GM21717 (cell line): ENCODE measurements around the gene SLC22A3.

Experiments
- ATAC-seq: cut with Tn5 transposase; IDR thresholded peaks from one replicate; pipeline ENCODE4 v1.9.1; 2021; ENCODE audit warnings: mild to moderate bottlenecking, moderate library complexity; ENCODE audit not compliant: unreplicated experiment

SLC22A3 gene

GRCh38 chr6:160333841-160334240 is 14.3 kb upstream of the SLC22A3 start:
- ATAC-seq: no peak

DNA sequence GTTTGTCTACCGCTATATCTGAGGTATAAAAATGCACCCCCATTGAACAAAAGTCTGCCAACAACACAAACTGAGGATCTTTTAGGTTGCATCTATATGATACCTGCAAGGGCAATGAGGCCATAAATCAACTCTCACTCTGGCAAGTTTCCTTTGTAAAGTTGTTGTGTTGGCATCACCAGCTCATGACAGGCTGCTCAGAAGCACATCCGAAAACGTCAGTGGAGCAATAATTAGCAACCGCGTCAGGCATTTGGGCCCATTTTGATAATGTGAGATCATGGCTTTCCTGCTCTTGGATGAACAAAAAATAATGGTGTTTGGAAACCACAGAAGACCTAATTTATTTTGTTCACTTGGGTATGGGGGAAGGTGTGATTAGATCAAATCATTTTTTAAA is 12.0 kb upstream of the SLC22A3 start:
- ATAC-seq: no peak

GRCh38 chr6:160337301-160337700 is 10.9 kb upstream of the SLC22A3 start:
- ATAC-seq: no peak

DNA sequence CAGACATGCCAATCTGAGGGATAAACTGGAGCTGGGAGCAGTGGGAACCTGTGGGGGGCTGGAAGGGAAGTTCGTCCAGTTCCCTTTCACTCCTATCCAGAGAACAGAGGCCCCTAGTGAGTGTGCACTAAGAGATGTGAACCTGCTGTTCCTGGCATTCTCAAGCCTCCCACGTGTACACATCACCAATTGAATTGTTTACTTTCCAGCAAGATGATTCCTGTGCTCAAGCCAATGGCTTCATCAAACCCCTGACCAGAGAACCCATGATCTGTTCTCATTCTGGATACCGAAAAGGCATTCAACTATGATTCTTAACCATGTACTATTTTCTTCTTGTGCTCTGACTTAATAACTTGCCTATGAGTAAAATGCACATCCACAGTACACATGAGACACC is 10.2 kb upstream of the SLC22A3 start:
- no peak for ATAC-seq

DNA sequence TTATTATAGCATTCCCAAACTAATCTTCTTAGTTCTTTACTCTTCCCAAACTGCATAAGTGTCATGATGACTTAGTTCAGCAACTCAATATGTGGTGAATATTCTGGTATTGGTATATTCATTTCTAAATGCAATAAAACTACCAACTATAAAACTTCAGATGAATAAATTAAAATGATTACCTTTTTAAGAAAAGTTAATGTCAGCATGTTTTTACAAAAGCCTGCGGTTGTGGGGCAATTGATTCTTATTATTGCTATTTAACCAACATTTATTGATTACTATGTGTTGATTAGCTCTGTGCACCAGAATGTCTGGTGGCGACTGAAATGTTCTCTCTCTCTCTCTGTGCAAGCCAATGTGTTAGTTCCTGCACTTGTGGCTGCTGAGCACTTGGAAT is 5.0 kb upstream of the SLC22A3 start:
- no peak for ATAC-seq

DNA sequence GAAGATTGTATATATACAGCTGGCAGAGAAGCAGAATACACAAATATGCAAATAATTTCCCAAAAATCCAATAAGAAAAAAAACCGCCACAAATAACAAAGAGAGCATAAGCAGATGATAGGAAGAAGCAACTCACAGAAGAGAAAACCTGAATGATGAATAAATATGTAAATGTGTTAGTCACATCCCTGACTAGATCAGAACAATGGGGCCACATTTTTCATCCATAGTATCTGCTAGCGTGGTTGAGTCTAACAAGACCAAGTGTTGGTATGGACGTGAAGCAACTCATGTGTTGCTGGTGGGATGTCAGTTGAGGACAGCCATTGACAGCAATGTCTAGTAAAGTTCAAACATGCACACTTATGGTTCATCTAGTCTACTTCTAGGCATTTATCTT is 3.9 kb upstream of the SLC22A3 start:
- no peak for ATAC-seq

DNA sequence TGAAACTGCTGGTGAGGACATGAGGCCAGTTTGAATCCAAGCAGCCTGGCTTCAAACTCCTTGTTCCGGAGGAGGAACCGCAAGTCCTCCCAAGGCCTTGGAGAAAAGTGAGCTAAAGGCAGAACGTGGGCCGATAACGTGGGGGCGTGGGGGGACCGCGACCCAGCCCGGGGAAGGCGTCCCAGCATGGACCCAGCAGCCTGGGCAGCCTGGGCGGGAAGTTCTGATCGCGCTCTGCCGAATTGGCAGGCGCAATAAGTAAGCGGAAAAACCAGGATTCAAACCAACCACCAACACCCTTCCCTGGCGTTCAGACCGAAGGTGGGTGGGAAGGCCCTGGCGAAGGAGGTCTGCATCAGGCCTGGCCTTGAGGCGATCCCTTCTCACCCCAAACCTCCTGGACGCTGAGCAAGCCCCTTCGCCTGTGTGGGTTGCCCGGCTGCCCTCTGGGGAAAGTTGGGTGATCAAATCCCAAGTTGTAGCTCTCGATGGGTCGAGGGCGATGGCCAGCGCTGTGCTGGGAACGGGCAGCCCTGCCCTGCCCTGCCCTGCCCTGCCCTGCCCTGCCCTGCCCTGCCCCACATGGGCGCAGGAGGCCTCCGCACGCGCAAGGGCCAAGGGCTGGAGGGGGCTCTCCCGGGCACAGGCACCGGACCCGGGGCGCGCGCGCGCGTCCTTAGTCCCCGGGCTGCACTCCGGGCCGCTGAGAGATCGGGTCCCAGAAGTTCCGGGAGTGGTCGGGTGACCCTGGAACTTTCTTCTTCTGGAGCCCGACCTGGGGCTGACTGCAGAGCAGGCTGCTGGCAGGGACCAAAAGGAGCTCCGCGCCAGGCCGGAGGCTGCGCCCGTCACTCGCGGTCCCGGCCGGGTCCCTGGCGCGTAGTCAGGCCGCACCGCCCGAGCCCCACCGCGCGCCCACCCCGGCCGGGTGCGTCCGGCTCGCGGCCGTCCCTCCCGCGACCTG is 637 bp upstream of the SLC22A3 start:
- ATAC-seq: no peak

DNA sequence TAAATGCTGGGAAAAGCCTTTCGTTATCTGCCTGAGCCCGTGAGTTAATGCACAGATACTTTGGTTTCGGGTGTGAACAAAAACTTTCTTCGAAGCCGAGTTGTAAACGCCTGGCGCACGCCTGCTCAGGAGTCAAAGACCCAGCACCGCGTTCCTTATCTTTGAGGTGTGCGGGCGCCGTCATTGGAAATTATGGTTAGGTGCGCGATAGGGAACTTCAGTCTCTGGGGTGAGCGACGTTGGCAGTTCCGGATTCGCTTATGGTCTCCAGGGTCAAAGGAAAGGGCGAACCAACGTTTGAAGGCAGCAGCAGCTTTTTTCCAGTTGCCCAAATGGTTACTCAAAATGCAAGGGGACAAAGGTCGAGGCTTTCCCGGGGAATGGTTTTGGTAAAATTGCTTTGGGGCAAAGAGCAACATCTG is 853 bp downstream of the SLC22A3 start:
- ATAC-seq: no peak

DNA sequence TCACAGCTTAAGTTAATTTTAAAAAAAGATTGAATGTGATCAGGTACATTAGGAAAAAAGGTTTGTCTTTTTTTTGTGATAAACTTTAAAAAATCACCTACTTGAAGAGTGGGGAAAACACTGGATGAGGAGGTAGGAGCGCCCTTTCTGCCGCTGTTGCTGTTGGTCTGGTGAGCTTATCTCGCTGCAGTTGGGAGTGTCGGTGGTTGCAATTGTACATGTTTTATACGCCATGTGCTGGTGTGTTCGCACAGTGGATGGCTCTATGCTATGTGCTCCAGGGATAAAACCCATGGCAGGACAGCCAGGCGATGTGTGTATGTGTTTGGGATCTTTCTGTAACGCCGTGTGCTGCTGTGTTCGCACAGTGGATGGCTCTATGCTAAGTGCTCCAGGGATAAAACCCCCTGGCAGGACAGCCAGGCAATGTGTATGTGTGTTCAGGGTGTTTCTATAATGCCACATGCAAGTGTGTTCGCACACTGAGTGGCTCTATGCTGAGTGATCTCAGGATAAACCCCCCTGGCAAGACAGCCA is 1.7 kb downstream of the SLC22A3 start:
- ATAC-seq: no peak

- ATAC-seq: no peak
Observed at GRCh38 chr6:160353950-160354496, 5.8 kb downstream of the SLC22A3 start.

- no peak for ATAC-seq
Observed at GRCh38 chr6:160355001-160355400, 6.8 kb downstream of the SLC22A3 start.

GRCh38 chr6:160356074-160356744 is 8.0 kb downstream of the SLC22A3 start:
- no peak for ATAC-seq

DNA sequence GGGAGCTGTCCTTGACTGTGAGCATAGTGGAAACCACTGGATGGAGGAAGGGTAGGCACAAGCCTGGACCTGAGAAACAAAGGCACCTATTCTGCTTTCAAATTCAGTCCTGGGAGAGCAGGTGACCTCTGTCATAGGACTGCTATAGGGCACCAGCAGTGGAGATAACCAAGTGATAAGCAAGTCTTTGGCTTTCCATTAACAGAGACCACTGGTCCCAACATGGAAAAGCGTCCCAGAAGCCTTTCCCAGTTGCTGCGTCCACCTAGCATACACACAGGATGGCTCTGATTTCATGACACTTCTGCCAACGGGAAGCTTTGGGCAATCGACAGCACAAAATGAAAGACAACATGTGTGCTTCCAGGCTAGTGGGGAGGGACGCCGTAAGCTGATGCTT is 8.9 kb downstream of the SLC22A3 start:
- ATAC-seq: no peak

DNA sequence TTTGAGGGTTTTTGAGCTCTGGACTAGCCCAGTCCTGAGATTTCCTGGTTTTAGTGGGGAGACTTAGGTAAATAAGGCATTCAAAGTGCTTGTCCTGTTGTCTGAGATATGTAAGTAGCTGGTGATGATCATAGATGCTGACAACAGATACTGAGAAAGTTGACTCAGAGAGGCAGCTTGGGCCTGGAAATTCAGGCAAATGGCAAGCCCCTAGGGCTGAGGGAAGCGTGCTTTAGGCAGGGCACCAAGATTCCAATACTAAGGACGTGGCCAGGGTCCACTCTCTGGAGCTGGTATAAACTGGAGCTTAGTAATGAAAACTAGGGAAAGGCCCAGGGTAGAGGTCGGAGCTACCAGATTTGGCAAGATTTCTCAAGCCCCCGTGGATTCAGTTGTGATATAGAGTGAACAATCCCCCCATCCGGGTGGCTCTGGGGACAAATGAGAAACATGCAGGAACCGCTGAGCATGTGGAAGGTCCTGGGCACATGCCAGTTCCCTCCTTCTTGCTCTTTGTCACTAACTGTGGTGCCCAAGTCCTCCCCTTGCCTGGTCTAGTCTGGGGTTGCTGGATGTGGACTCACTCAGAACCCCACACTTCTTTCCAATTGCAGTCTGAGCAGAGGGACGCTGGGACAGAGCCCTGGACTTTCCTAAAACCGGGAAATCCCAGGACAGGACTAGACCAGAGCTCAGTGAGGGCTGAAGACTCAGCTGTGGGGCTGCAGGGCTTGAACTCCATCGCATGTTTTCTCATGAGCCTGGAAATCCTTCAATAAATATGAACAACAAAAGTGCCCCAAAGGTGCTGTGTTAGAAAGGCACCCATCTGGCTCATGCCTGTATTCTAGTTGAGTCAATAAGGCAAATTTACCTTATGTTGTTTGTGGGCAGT is 10.3 kb downstream of the SLC22A3 start:
- no peak for ATAC-seq

DNA sequence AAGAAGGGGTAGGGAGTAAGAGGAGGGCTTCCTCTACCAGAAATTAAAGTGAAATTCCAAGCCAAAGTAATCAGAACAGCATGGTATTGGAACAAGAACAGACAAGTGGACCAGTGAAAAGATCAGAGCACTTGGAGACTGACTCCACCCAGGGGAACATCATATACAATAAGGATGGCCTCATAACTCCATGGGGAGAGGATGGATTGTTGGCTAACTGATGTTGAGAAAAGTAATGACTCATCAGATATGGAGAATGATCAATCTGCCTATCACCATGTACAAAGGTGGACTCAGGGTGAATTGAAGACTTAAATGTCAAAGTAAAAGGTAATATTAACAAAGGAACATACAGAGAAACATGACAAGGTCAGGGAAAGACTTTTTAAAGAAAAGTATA is 12.8 kb downstream of the SLC22A3 start:
- no peak for ATAC-seq

GRCh38 chr6:160362556-160362955 is 14.4 kb downstream of the SLC22A3 start:
- ATAC-seq: no peak

- no peak for ATAC-seq
Observed at GRCh38 chr6:160363016-160363996, 15.1 kb downstream of the SLC22A3 start.

DNA sequence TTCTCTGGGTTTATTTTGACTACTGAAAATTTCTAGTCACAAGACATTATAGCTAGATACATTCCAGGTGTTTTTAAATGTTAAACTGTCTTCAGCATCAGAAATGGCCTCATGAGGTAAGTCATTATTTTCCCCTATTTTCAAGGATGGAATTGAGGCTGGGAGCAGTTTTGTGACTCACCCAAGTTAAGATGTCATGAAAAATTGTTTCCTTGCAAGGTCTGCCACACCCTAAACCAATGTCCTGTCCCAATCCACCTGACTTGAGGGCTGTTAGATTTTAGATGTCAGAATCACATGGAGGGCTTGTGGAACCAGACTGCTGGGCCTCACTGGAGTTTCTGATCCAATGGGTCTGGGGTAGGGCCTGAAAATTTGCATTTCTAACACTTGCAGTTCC is 16.9 kb downstream of the SLC22A3 start:
- ATAC-seq: no peak

DNA sequence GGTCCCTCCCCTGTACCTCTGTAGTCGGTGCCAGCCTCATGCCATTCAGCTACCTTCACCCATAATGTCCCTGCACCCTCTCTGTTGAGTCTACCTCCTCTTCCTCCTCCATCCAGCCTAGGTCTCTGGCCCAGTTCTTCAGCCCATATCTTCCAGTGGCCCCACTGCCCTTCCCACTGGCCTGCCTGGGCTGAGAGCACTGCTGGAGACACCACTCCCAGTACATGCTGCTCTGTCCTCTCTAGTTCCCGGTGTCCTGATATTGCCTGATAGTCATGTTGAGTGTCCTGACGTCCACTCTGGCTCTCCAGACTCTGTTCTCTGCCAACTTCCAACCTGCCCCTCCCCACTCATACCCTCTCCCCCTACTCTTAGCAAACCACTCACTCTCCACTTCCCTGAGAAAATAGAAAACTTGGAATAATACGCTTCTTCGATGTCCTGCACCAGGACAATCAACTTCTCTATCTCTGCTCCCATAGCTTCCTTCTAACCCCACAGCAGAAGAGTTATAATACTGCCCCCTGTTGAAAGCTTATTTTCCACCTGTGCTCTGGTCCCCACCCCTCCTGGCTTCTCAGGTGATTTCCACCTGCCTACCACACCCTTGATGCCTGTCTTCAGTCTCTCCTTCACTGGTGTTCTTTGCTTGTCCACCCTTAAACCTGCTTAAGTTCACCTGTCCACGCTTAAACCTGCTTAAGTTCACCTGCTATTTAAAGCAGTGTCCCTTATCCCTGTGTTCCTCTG is 19.8 kb downstream of the SLC22A3 start:
- ATAC-seq: no peak
